Measurements from ENCODE around the gene TACC3.

Gene TACC3

DNA sequence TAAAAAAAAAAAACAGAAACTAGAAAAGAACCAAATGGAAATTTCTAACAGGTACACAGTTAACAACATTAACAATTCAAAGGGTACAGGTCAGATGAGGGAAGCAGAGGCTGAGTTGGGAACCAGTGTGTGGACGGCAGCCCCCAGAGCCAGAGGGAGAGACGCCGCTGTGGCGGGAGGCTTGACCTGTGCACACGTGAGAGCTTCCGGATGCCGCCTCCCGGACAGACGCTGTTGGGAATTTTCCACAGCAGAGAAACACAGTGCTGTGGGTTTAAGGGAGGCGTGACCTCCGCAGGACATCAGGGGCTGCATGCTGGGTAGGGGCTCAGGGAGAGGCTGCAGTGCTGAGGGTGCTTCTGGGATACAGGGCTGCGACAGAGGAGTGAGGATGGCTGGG, 22.2 kb downstream of the TACC3 start:
- no peak for DNase-seq (ENCODE audit: low read depth in 2 of 2)
- H3K4me3 ChIP-seq (replicated peaks in 1 of 2; ENCODE audit: low read depth in 2 of 2, low read length in 2 of 2): no peak overlapping the region
- TF ChIP-seq, protein P1, sequence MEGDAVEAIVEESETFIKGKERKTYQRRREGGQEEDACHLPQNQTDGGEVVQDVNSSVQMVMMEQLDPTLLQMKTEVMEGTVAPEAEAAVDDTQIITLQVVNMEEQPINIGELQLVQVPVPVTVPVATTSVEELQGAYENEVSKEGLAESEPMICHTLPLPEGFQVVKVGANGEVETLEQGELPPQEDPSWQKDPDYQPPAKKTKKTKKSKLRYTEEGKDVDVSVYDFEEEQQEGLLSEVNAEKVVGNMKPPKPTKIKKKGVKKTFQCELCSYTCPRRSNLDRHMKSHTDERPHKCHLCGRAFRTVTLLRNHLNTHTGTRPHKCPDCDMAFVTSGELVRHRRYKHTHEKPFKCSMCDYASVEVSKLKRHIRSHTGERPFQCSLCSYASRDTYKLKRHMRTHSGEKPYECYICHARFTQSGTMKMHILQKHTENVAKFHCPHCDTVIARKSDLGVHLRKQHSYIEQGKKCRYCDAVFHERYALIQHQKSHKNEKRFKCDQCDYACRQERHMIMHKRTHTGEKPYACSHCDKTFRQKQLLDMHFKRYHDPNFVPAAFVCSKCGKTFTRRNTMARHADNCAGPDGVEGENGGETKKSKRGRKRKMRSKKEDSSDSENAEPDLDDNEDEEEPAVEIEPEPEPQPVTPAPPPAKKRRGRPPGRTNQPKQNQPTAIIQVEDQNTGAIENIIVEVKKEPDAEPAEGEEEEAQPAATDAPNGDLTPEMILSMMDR (IDR thresholded peaks at IDR 0.05; ENCODE audit: low read depth, low read length): no peak

DNA sequence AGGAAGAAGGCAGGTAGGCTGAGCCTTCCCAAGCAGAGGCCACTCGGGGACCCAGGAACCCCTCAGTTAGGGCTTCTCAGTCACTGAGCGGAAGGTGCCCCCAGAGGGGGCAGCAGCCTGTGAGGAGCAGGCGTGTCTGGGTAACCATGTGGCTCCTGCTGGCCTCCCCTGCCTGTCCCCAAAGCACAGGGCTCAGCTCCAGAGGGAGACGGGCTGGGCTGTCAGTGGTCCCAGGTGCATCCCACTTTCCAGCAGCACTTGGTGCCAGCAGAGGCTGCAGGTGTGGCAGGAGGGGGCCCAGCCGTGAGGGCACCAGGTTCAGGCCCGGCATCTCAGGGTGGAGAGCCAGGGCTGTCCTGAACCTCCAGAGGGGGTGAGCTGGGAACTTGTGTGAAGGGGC, 22.7 kb downstream of the TACC3 start:
- TF ChIP-seq, protein P1 (IDR thresholded peaks at IDR 0.05; ENCODE audit: low read depth, low read length): no peak
- no peak for DNase-seq (ENCODE audit: low read depth in 2 of 2)
- no peak overlapping the region for H3K4me3 ChIP-seq (replicated peaks in 1 of 2; ENCODE audit: low read depth in 2 of 2, low read length in 2 of 2)

DNA sequence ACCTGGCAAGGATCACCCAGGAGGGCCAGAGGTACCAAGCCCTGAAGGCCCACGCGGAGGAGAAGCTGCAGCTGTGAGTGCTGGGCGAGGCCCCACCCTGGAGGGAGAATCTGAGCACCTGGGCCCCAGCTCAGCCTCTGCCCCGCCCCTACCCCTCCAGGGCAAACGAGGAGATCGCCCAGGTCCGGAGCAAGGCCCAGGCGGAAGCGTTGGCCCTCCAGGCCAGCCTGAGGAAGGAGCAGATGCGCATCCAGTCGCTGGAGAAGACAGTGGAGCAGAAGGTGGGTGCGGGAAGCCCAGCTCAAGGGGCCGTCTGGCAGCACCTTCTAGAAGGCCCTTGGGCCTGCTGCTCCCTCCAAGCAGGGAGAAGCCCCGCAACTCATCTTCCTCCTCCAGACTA, 23.2 kb downstream of the TACC3 start:
- TF ChIP-seq, protein P1 (IDR thresholded peaks at IDR 0.05; ENCODE audit: low read depth, low read length): no peak
- H3K4me3 ChIP-seq (replicated peaks in 1 of 2; ENCODE audit: low read depth in 2 of 2, low read length in 2 of 2): no peak overlapping the region
- DNase-seq (ENCODE audit: low read depth in 2 of 2): no peak

DNA sequence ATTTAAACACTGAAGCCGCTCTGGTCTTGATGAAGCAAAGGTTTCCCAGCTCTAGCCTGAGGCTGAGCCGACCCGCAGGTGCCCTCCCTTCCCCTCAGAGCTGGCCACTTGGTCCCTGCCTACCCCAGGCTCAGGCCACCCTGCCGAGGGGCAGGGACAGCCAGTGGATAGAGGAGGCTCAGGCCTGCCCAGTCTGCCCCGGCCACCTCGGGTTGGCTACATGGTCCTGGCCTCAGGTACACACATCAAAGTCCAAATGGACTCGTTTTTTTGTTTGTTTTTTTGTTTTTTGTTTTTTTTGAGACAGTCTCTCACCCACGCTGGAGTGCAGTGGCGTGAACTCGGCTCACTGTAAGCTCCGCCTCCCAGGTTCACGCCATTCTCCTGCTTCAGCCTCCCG, 23.8 kb downstream of the TACC3 start:
- H3K4me3 ChIP-seq (replicated peaks in 1 of 2; ENCODE audit: low read depth in 2 of 2, low read length in 2 of 2): no peak overlapping the region
- TF ChIP-seq, protein P1 (IDR thresholded peaks at IDR 0.05; ENCODE audit: low read depth, low read length): no peak
- DNase-seq (ENCODE audit: low read depth in 2 of 2): no peak

DNA sequence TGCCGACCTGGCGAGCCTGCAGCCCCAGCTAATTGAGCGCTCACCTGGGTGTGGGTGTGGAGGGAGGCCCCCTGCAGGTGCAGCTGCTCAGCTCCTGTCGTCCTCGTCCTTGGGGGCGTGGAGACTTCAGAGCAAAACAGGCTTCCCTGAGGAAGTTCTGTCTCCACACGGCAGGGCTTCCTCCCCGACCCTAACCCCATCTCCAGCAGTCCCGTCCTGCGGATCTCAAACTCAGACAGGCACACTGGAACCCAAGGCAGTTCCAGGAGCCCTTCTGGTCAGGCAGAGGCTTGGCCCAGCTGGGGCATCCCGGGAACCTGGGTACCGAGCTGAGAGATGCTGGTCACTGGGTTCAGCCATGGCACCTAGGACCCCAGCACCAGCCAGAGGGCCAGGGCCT, 24.4 kb downstream of the TACC3 start:
- TF ChIP-seq, protein P1 (IDR thresholded peaks at IDR 0.05; ENCODE audit: low read depth, low read length): no peak
- no peak for DNase-seq (ENCODE audit: low read depth in 2 of 2)
- no peak overlapping the region for H3K4me3 ChIP-seq (replicated peaks in 1 of 2; ENCODE audit: low read depth in 2 of 2, low read length in 2 of 2)

DNA sequence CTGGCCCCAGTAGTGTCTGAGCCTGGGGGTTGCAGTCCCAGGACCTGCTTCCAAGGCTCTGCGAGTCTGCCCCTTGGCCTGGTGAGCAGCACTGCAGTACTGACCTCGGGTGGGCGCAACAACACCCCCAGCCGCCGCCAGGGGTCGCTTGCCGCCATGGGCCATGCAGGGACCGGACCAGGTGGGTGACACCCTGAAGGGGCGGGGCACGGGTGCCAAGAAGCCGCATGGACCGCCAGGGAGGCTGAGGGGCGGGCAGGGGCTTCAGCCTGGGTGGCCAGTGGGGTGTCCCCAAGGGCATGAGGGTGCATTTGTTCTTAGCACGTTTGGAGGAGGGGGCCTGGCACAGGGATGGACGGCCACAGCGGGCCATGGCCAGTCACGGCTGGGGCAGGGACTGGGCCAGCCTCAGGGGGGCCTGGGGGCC, 25.0 kb downstream of the TACC3 start:
- TF ChIP-seq, protein P1 (IDR thresholded peaks at IDR 0.05; ENCODE audit: low read depth, low read length): peak; percentile 89
- no peak overlapping the region for H3K4me3 ChIP-seq (replicated peaks in 1 of 2; ENCODE audit: low read depth in 2 of 2, low read length in 2 of 2)
- DNase-seq (ENCODE audit: low read depth in 2 of 2): peak; percentile 71 to 77

DNA sequence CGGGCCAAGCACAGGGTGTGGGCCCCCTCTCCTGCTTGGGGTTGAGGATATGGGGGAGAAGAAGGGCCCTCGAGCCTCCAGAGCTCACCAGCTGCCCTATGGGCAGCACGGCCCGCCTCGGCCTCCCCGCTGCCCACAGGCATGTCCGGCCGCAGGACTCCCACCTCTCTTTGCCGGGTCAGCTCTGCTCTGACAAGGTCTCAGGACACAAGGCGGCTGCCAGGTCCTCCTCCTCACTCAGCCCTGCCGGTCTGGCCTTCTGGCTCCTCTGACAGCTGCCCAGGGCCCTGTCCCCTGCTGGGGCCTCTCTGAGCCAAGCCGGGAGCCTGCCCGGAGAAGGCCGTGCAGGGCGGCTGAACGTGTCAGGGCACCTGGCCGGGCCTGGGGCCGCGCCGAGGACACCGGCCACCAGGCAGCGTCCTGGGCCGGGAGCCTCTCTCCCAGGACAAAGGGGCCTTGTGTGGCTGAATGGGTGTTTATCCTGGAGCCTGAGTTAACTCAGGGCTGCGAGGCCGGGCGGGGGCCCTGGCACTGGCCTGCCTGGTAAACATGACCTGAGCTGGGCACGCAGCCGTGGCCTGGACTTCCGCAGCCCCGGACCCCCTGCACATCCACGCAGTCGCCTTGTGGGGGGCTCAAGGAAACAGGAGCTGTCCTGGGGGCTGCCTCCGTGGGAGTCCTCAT, 25.7 kb downstream of the TACC3 start:
- TF ChIP-seq, protein P1 (IDR thresholded peaks at IDR 0.05; ENCODE audit: low read depth, low read length): no peak
- no peak overlapping the region for H3K4me3 ChIP-seq (replicated peaks in 1 of 2; ENCODE audit: low read depth in 2 of 2, low read length in 2 of 2)
- DNase-seq (ENCODE audit: low read depth in 2 of 2): no peak
